CD14-positive monocyte (primary cell): ENCODE measurements around the gene DVL2. TPM values are rescaled to one million over a fixed set of nuclear protein-coding genes. Genes with fewer than 3 reads are reported as not detected.

ENCODE experiments used
- DNase-seq, 3 donors: peaks; one replicate each; pipeline ENCODE4 v3.0.0-alpha.2; 2011 to 2022
- H2AFZ ChIP-seq: 2 replicates; pipeline ENCODE4 v1.6.0; 2012; ENCODE audit warnings: mild to moderate bottlenecking, low read depth, low read length, inconsistent platforms; ENCODE audit not compliant: insufficient read depth, poor library complexity, severe bottlenecking
- H3K27ac ChIP-seq, 2 donors: 1 replicate in 1 of 2; 2 replicates in 1 of 2; pipeline ENCODE4 v1.5.1; 2012 to 2013; ENCODE audit warnings: low read length in 2 of 2, control low read depth in 1 of 2, inconsistent platforms in 1 of 2, low read depth in 1 of 2, mild to moderate bottlenecking in 1 of 2
- H3K27me3 ChIP-seq, 2 donors: one replicate each; pipeline versions ENCODE4 v1.6.0 to v1.6.1; 2011 to 2013; ENCODE audit warnings: low read length in 2 of 2; ENCODE audit not compliant: control insufficient read depth in 2 of 2, insufficient read depth in 2 of 2
- H3K36me3 ChIP-seq, 2 donors: replicated peaks in 1 of 2; 1 replicate in 1 of 2; 2 replicates in 1 of 2; pipeline versions ENCODE4 v1.5.1 to v1.6.1; 2012 to 2013; ENCODE audit warnings: low read length in 2 of 2, control low read depth in 1 of 2, inconsistent platforms in 1 of 2, mild to moderate bottlenecking in 1 of 2; ENCODE audit not compliant: insufficient read depth in 2 of 2, control insufficient read depth in 1 of 2
- H3K4me1 ChIP-seq, 2 donors: 1 replicate in 1 of 2; 2 replicates in 1 of 2; pipeline versions ENCODE4 v1.5.1 to v1.6.1; 2012 to 2013; ENCODE audit warnings: low read length in 2 of 2, control low read depth in 1 of 2, inconsistent platforms in 1 of 2, mild to moderate bottlenecking in 1 of 2, moderate library complexity in 1 of 2; ENCODE audit not compliant: insufficient read depth in 2 of 2, control insufficient read depth in 1 of 2
- H3K4me2 ChIP-seq: replicated peaks from 2 replicates; pipeline ENCODE3; 2012; ENCODE audit warnings: low read length, moderate library complexity, mild to moderate bottlenecking; ENCODE audit not compliant: poor library complexity, severe bottlenecking; ENCODE audit errors: extremely low read depth
- H3K4me3 ChIP-seq, 3 experiments: fragments of 200-600 bp in 1 of 3; sonication (generic) in 1 of 3; replicated peaks in 1 of 3; 1 replicate in 2 of 3; 2 replicates in 1 of 3; pipeline ENCODE4 v1.5.1; 2011 to 2013; ENCODE audit warnings: low read length in 3 of 3, mild to moderate bottlenecking in 3 of 3, control low read depth in 2 of 3, low read depth in 2 of 3, inconsistent platforms in 1 of 3, moderate library complexity in 1 of 3
- H3K79me2 ChIP-seq: 2 replicates; pipeline ENCODE4 v1.6.0; 2012; ENCODE audit warnings: mild to moderate bottlenecking, control low read depth, inconsistent platforms, low read length, moderate library complexity; ENCODE audit not compliant: insufficient read depth
- H3K9ac ChIP-seq: 2 replicates; pipeline ENCODE4 v1.6.0; 2017; ENCODE audit warnings: low read length, mild to moderate bottlenecking; ENCODE audit not compliant: insufficient read depth, poor library complexity, severe bottlenecking
- H3K9me3 ChIP-seq, 2 donors: replicated peaks in 1 of 2; 1 replicate in 1 of 2; 2 replicates in 1 of 2; pipeline versions ENCODE4 v1.5.1 to v1.6.1; 2012 to 2013; ENCODE audit warnings: low read length in 2 of 2, control low read depth in 1 of 2; ENCODE audit not compliant: control insufficient read depth in 1 of 2, insufficient read depth in 1 of 2
- H4K20me1 ChIP-seq: 2 replicates; pipeline ENCODE4 v1.6.0; 2012; ENCODE audit warnings: mild to moderate bottlenecking, low read length, control low read depth, moderate library complexity; ENCODE audit not compliant: insufficient read depth
- H3K27ac Mint-ChIP-seq, 7 donors: one replicate each; pipeline ENCODE4 v1.8.0; 2020; ENCODE audit warnings: mild to moderate bottlenecking in 7 of 7, mixed read lengths in 7 of 7, moderate library complexity in 6 of 7, inconsistent platforms in 2 of 7
- H3K27me3 Mint-ChIP-seq, 3 donors: one replicate each; pipeline ENCODE4 v1.8.0; 2021 to 2022; ENCODE audit warnings: low read depth in 3 of 3, mild to moderate bottlenecking in 3 of 3, mixed read lengths in 3 of 3, moderate library complexity in 3 of 3, inconsistent platforms in 1 of 3
- H3K36me3 Mint-ChIP-seq, 2 donors: one replicate each; pipeline ENCODE4 v1.8.0; 2020; ENCODE audit warnings: mixed read lengths in 2 of 2, inconsistent platforms in 1 of 2, mild to moderate bottlenecking in 1 of 2
- H3K4me1 Mint-ChIP-seq: one replicate; pipeline ENCODE4 v1.8.0; 2020; ENCODE audit warnings: mild to moderate bottlenecking, mixed read lengths
- H3K4me3 Mint-ChIP-seq, 2 donors: one replicate each; pipeline ENCODE4 v1.8.0; 2020; ENCODE audit warnings: mild to moderate bottlenecking in 2 of 2, mixed read lengths in 2 of 2, moderate library complexity in 1 of 2
- H3K9me3 Mint-ChIP-seq, 7 donors: one replicate each; pipeline ENCODE4 v1.8.0; 2020 to 2022; ENCODE audit warnings: mixed read lengths in 7 of 7, mild to moderate bottlenecking in 6 of 7, moderate library complexity in 6 of 7, inconsistent platforms in 2 of 7
- WGBS: methylation state at CpG from one replicate; pipeline ENCODE4 v1.1.5; 2013; ENCODE audit warnings: missing lambda C conversion rate; ENCODE audit not compliant: insufficient coverage; 5-methylcytosine and 5-hydroxymethylcytosine counted together
- intact Hi-C, 2 donors: fragments of 100-400 bp; cut with micrococcal nuclease; formaldehyde crosslinking; loops; one replicate each; pipeline versions ENCODE4 v1.15.0 to v1.15.1; 2023
- polyA plus RNA-seq, 3 donors: library from polyadenylated mRNA; depleted of rRNA in 1 of 3; unstranded in 2 of 3; stranded (reverse) in 1 of 3; fragments of 300-500 nt in 2 of 3; fragments of >200 nt in 1 of 3; fragmentation: Illumina TruSeq in 2 of 3; gene quantifications; 1 replicate in 2 of 3; 2 replicates in 1 of 3; pipeline ENCODE4 v1.2.3, GENCODE V29; 2012 to 2021
- TF ChIP-seq, protein P1 (sequence below): fragments of 200-600 bp; IDR thresholded peaks from one replicate; pipeline ENCODE4 v1.8.0; 2022; ENCODE audit warnings: antibody characterized with exemption, mild to moderate bottlenecking

DVL2 gene
- polyA plus RNA-seq, 3 donors, result 6.7 to 7.8 (median 7.0) TPM

DNA sequence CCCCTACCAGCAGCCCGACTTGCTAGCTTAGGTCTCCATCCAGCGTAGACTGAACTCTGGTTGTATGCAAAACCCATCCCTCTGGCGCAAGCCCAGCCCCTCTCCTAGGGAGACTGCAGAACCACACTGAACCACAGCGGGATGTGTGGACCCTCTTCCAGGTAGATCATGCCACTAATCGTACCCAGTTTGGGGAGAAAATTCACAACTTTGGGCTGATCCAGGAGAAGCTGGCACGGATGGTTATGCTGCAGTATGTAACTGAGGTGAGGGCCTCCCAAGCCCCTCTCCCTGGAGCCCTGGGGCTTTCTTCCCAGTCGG lies 11.4 kb downstream of the DVL2 start:
- peaks cover 31 to 39% of the 10 kb centered on the region in 2 donors for H3K4me1 ChIP-seq
- DNase-seq, result no peak

GRCh38 chr17:7222093-7222971 lies 12.0 kb downstream of the DVL2 start:
- peaks cover 42% of the 10 kb centered on the region for H3K4me1 Mint-ChIP-seq
- H3K36me3 ChIP-seq, result peaks cover 48 to 60% of the 10 kb centered on the region in 2 donors
- peaks cover 51 to 60% of the 10 kb centered on the region in 2 donors for H3K36me3 Mint-ChIP-seq
- DNase-seq, result no peak
- H3K9me3 Mint-ChIP-seq, result peaks cover 0 to 2% (median 0%) of the 10 kb centered on the region in 7 donors
- H3K4me3 ChIP-seq, result no peak overlapping the region
- H3K27ac Mint-ChIP-seq, result peak overlapping the region in 1 of 7 donors; percentile 73
- no peaks in the 10 kb centered on the region for H3K27me3 ChIP-seq
- peaks cover 29% of the 10 kb centered on the region for H3K79me2 ChIP-seq
- H3K4me1 ChIP-seq, result peaks cover 36 to 43% of the 10 kb centered on the region in 2 donors
- 95% methylated on average over 11 of the region's 15 CpGs for WGBS
- H3K4me2 ChIP-seq, result no peak overlapping the region
- intact Hi-C loops, result loop anchor here (5.0 kb wide), 1 partner anchor 75 kb away; no protein-coding TSS in a partner anchor
- no peak overlapping the region for H3K9ac ChIP-seq
- no peak overlapping the region for H2AFZ ChIP-seq
- TF ChIP-seq, protein P1, sequence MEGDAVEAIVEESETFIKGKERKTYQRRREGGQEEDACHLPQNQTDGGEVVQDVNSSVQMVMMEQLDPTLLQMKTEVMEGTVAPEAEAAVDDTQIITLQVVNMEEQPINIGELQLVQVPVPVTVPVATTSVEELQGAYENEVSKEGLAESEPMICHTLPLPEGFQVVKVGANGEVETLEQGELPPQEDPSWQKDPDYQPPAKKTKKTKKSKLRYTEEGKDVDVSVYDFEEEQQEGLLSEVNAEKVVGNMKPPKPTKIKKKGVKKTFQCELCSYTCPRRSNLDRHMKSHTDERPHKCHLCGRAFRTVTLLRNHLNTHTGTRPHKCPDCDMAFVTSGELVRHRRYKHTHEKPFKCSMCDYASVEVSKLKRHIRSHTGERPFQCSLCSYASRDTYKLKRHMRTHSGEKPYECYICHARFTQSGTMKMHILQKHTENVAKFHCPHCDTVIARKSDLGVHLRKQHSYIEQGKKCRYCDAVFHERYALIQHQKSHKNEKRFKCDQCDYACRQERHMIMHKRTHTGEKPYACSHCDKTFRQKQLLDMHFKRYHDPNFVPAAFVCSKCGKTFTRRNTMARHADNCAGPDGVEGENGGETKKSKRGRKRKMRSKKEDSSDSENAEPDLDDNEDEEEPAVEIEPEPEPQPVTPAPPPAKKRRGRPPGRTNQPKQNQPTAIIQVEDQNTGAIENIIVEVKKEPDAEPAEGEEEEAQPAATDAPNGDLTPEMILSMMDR, result no peak
- H3K27ac ChIP-seq, result no peak overlapping the region
- H3K4me3 Mint-ChIP-seq, result no peak overlapping the region
- H3K27me3 Mint-ChIP-seq, result peaks cover 0 to 2% (median 2%) of the 10 kb centered on the region in 3 donors
- no peaks in the 10 kb centered on the region for H3K9me3 ChIP-seq
- H4K20me1 ChIP-seq, result peaks cover 18% of the 10 kb centered on the region

More for the DNA sequence above, 11.4 kb downstream of the DVL2 start:
- no peak overlapping the region for H3K4me3 ChIP-seq
- peaks cover 24% of the 10 kb centered on the region for H3K79me2 ChIP-seq
- H2AFZ ChIP-seq, result no peak overlapping the region
- H3K27ac ChIP-seq, result no peak overlapping the region
- Mint-ChIP-seq H3K36me3 (peaks cover 54 to 66% of the 10 kb centered on the region in 2 donors), H3K27ac (no peak overlapping the region), H3K9me3 (peaks cover 0 to 2% (median 0%) of the 10 kb centered on the region in 7 donors), H3K27me3 (peaks cover 0 to 2% (median 2%) of the 10 kb centered on the region in 3 donors), H3K4me3 (no peak overlapping the region), H3K4me1 (peaks cover 37% of the 10 kb centered on the region)
- intact Hi-C loops, result loop anchor here (5.0 kb wide), 1 partner anchor 74 kb away; no protein-coding TSS in a partner anchor
- H3K9ac ChIP-seq, result no peak overlapping the region
- no peaks in the 10 kb centered on the region for H3K27me3 ChIP-seq
- WGBS, result 90% methylated on average over 5 of the region's 7 CpGs
- TF ChIP-seq, protein P1, result no peak
- no peaks in the 10 kb centered on the region for H3K9me3 ChIP-seq
- H3K4me2 ChIP-seq, result no peak overlapping the region
- H3K36me3 ChIP-seq, result peaks cover 48 to 66% of the 10 kb centered on the region in 2 donors
- H4K20me1 ChIP-seq, result peaks cover 18% of the 10 kb centered on the region
